ENCODE data around the gene PCIF1. TPM values are rescaled to one million over a fixed set of nuclear protein-coding genes. Genes with fewer than 3 reads are reported as not detected.

The PCIF1 gene
- total RNA-seq, 2 experiments from 2014 or later = 24.0 to 27.4 TPM

DNA sequence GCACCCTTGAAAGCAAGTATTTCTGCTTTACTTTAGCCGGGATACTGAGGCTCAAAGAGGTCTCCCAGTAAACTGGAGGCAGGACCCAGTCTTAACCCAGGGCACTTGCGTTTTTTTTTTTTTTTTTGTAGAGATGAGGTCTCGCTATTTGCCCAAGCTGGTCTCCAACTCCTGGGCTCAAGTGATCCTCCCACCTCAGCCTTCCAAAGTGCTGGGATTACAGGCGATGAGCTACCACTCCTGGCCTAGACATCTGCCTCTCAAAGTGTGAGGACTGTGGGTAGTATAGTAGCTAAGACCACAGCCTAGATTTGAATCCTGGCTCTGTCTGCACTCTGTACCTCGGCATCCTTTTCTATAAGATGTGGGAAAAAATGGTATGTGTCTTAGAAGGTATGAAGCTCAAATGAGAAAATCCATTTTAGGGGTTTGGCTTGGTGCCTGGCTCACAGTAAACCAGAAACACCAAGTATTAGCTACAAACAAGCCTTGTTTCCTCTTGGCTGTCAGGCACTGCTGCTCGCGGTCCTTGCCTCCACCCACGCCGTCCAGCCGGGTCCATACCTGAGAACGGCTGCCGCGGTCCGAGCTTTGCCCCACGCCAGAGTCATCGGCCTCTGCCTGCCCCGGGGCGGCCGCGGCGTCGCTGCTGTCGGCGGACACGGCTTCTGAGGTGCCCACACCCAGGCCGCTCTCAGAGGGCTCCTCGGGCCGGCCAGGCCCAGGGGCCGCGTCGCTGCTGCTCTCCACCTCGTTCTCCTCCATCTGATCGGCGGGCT is 36.4 kb downstream of the PCIF1 start:
- Mint-ChIP-seq H3K9me3 (ENCODE audit: low read depth) (no peaks in the 10 kb centered on the region), H3K4me3 (peak overlapping the region; percentile 94), H3K27ac (peak overlapping the region; percentile 98), H3K36me3 (ENCODE audit: low read depth) (peaks cover 25% of the 10 kb centered on the region), H3K27me3 (no peaks in the 10 kb centered on the region), H3K4me1 (peaks cover 16% of the 10 kb centered on the region)
- intact Hi-C loops (cut with DNase I, micrococcal nuclease) = loop anchor here (1.0 to 10.0 kb wide), 6 partner anchors 41 to 1006 kb away; partner anchors contain the start of genes CTSA (in 1 of the 2), DNTTIP1 (in 1 of the 2), NEURL2 (in 1 of the 2) and PIGT (in 1 of the 2)
- ChIA-PET CTCF (interaction anchor here (0.6 to 4.6 kb wide), 26 partner anchors 8 to 677 kb away, joined by 3 to 42 read pairs (median 4); partner anchors contain the start of gene PCIF1), POLR2A (interaction anchor here (0.6 to 5.1 kb wide), 9 partner anchors 10 to 179 kb away, joined by 3 to 45 read pairs (median 4); partner anchors contain the start of genes DNTTIP1, PCIF1 and WFDC3)
- ATAC-seq = no peak
- DNase-seq = peak; percentile 60

- CTCF ChIA-PET = interaction anchor here (0.6 to 4.6 kb wide), 12 partner anchors 13 to 678 kb away, joined by 3 to 42 read pairs (median 4); partner anchors contain the start of gene PCIF1
- Mint-ChIP-seq H3K27me3 (no peaks in the 10 kb centered on the region), H3K4me1 (peaks cover 15% of the 10 kb centered on the region), H3K27ac (peak overlapping the region; percentile 98), H3K36me3 (ENCODE audit: low read depth) (peaks cover 24% of the 10 kb centered on the region), H3K4me3 (peak overlapping the region; percentile 94), H3K9me3 (ENCODE audit: low read depth) (no peaks in the 10 kb centered on the region)
- POLR2A ChIA-PET = interaction anchor here (0.6 to 5.1 kb wide), 7 partner anchors 11 to 180 kb away, joined by 3 to 45 read pairs (median 3); partner anchors contain the start of genes ACOT8, DNTTIP1, PCIF1 and WFDC3
- intact Hi-C loops (cut with DNase I, micrococcal nuclease) = loop anchor here (1.0 to 10.0 kb wide), 6 partner anchors 41 to 1007 kb away; partner anchors contain the start of genes CTSA (in 1 of the 2), DNTTIP1 (in 1 of the 2), NEURL2 (in 1 of the 2) and PIGT (in 1 of the 2)
- ATAC-seq = peak; percentile 7
- DNase-seq = no peak
Measured at GRCh38 chr20:45971425-45971674, 36.9 kb downstream of the PCIF1 start.

GRCh38 chr20:45971675-45972499 is 37.4 kb downstream of the PCIF1 start, which contains the start of gene ZNF335:
ZNF335 (minus strand) TSS chr20:45972203; CDS start chr20:45971410, 793 bp downstream.
- peaks cover 22% of the 10 kb centered on the region for H3K36me3 Mint-ChIP-seq (ENCODE audit: low read depth)
- H3K4me1 Mint-ChIP-seq = peaks cover 15% of the 10 kb centered on the region
- H3K27ac Mint-ChIP-seq = peak within 1 kb of the TSS; percentile 98
- peak within 1 kb of the TSS; percentile 94 for H3K4me3 Mint-ChIP-seq
- H3K27me3 Mint-ChIP-seq = no peaks in the 10 kb centered on the region
- intact Hi-C loops (cut with DNase I, micrococcal nuclease) = loop anchor here (1.0 to 10.0 kb wide), 20 partner anchors 37 to 1761 kb away; partner anchors contain the start of genes ACOT8 (in 2 of the 2), CTSA (in 2 of the 2), ELMO2 (in 2 of the 2) and NEURL2 (in 2 of the 2)
- H3K9me3 Mint-ChIP-seq (ENCODE audit: low read depth) = no peaks in the 10 kb centered on the region
- DNase-seq (peak; percentile 96), ATAC-seq (peak; percentile 88)
- ChIA-PET CTCF (interaction anchor here (0.6 to 4.6 kb wide), 13 partner anchors 14 to 678 kb away, joined by 3 to 42 read pairs (median 3); partner anchors contain the start of gene PCIF1), POLR2A (interaction anchor here (0.6 to 5.1 kb wide), 8 partner anchors 11 to 203 kb away, joined by 3 to 45 read pairs (median 3); partner anchors contain the start of genes ACOT8, DNTTIP1, PCIF1 and WFDC3)

GRCh38 chr20:45972500-45973183 is 38.2 kb downstream of the PCIF1 start:
- ATAC-seq = no peak
- Mint-ChIP-seq H3K4me3 (peak overlapping the region; percentile 94), H3K9me3 (ENCODE audit: low read depth) (no peaks in the 10 kb centered on the region), H3K4me1 (peaks cover 15% of the 10 kb centered on the region), H3K27me3 (peaks cover 1% of the 10 kb centered on the region), H3K36me3 (ENCODE audit: low read depth) (peaks cover 16% of the 10 kb centered on the region), H3K27ac (peak overlapping the region; percentile 98)
- POLR2A ChIA-PET = interaction anchor here (5.1 kb wide), 1 partner anchor 38 kb away, joined by 45 read pairs; the partner anchor contains the start of gene PCIF1
- DNase-seq = no peak
- CTCF ChIA-PET = interaction anchor here (0.7 to 4.6 kb wide), 8 partner anchors 10 to 173 kb away, joined by 3 to 42 read pairs (median 3); partner anchors contain the start of gene PCIF1
- intact Hi-C loops (cut with DNase I, micrococcal nuclease) = loop anchor here (1.0 to 10.0 kb wide), 17 partner anchors 37 to 1762 kb away; partner anchors contain the start of genes ACOT8 (in 2 of the 2), ELMO2 (in 2 of the 2), ZSWIM3 (in 2 of the 2) and CTSA (in 1 of the 2)

- intact Hi-C loops (cut with DNase I, micrococcal nuclease) = loop anchor here in 1 of 2 experiments (5.0 to 10.0 kb wide), 3 partner anchors 37 to 1010 kb away; partner anchors contain the start of genes PIGT, STK4 and TOMM34
- CTCF ChIA-PET = interaction anchor here (0.8 to 3.9 kb wide), 2 partner anchors 11 to 38 kb away, joined by 3 to 25 read pairs; no protein-coding TSS in a partner anchor
- Mint-ChIP-seq H3K27ac (no peak overlapping the region), H3K9me3 (ENCODE audit: low read depth) (no peaks in the 10 kb centered on the region), H3K27me3 (peaks cover 3% of the 10 kb centered on the region), H3K4me1 (peaks cover 9% of the 10 kb centered on the region), H3K4me3 (no peak overlapping the region), H3K36me3 (ENCODE audit: low read depth) (peaks cover 9% of the 10 kb centered on the region)
- POLR2A ChIA-PET = interaction anchor here (0.6 kb wide), 1 partner anchor 398 kb away, joined by 4 read pairs; no protein-coding TSS in a partner anchor
- no peak for DNase-seq
- no peak for ATAC-seq
Measured at GRCh38 chr20:45974896-45975565, 40.5 kb downstream of the PCIF1 start.

DNA sequence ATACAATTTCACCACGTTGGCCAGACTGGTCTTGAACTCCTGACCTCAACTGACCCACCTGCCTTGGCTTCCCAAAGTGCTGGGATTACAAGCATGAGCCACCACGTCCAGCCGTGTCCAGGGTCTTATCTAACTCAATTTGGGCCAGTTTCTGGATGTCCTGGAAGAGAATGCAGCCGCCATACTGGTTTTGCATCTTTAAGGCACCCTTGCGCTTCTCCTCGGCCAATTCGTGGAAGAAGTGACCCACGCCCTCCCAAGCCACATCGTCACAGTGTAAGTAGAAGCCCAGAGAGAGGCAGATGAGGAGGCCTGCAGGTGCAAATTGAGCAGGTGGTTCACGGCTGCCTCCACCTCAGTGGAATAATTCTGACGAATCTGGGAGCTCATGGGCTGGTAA is 41.2 kb downstream of the PCIF1 start:
- no peaks in the 10 kb centered on the region for H3K9me3 Mint-ChIP-seq (ENCODE audit: low read depth)
- ChIA-PET POLR2A (interaction anchor here (0.6 kb wide), 1 partner anchor 12 kb away, joined by 3 read pairs; no protein-coding TSS in a partner anchor), CTCF (interaction anchor here (3.9 kb wide), 1 partner anchor 11 kb away, joined by 25 read pairs; no protein-coding TSS in a partner anchor)
- no peak overlapping the region for H3K27ac Mint-ChIP-seq
- ATAC-seq = no peak
- no peak overlapping the region for H3K4me3 Mint-ChIP-seq
- H3K27me3 Mint-ChIP-seq = peaks cover 3% of the 10 kb centered on the region
- peaks cover 4% of the 10 kb centered on the region for H3K4me1 Mint-ChIP-seq
- H3K36me3 Mint-ChIP-seq (ENCODE audit: low read depth) = peaks cover 4% of the 10 kb centered on the region
- intact Hi-C loops (cut with DNase I, micrococcal nuclease) = loop anchor here in 1 of 2 experiments (10.0 kb wide), 1 partner anchor 1011 kb away; the partner anchor contains the start of genes STK4 and TOMM34
- no peak for DNase-seq

GRCh38 chr20:45976086-45976485 is 41.6 kb downstream of the PCIF1 start:
- CTCF ChIA-PET = interaction anchor here (1.0 to 3.9 kb wide), 3 partner anchors 10 to 47 kb away, joined by 3 to 25 read pairs (median 5); no protein-coding TSS in a partner anchor
- H3K4me1 Mint-ChIP-seq = peaks cover 4% of the 10 kb centered on the region
- ATAC-seq (no peak), DNase-seq (no peak)
- intact Hi-C loops (cut with DNase I, micrococcal nuclease) = loop anchor here in 1 of 2 experiments (10.0 kb wide), 1 partner anchor 1011 kb away; the partner anchor contains the start of genes STK4 and TOMM34
- no peaks in the 10 kb centered on the region for H3K9me3 Mint-ChIP-seq (ENCODE audit: low read depth)
- no peak overlapping the region for H3K27ac Mint-ChIP-seq
- peaks cover 3% of the 10 kb centered on the region for H3K27me3 Mint-ChIP-seq
- H3K36me3 Mint-ChIP-seq (ENCODE audit: low read depth) = peaks cover 2% of the 10 kb centered on the region
- POLR2A ChIA-PET = interaction anchor here (0.6 kb wide), 1 partner anchor 11 kb away, joined by 3 read pairs; no protein-coding TSS in a partner anchor
- H3K4me3 Mint-ChIP-seq = no peak overlapping the region

GRCh38 chr20:45981261-45981660 is 46.8 kb downstream of the PCIF1 start:
- Mint-ChIP-seq H3K4me3 (no peak overlapping the region), H3K27ac (no peak overlapping the region), H3K9me3 (ENCODE audit: low read depth) (no peaks in the 10 kb centered on the region), H3K36me3 (ENCODE audit: low read depth) (no peaks in the 10 kb centered on the region), H3K27me3 (peaks cover 3% of the 10 kb centered on the region), H3K4me1 (no peaks in the 10 kb centered on the region)
- POLR2A ChIA-PET = no interaction called here
- no peak for DNase-seq
- CTCF ChIA-PET = interaction anchor here (0.9 kb wide), 1 partner anchor 367 kb away, joined by 3 read pairs; no protein-coding TSS in a partner anchor
- no peak for ATAC-seq
- intact Hi-C loops (cut with DNase I, micrococcal nuclease) = no loop called here

GRCh38 chr20:45983279-45983743 is 48.8 kb downstream of the PCIF1 start:
- Mint-ChIP-seq H3K9me3 (ENCODE audit: low read depth) (no peaks in the 10 kb centered on the region), H3K27me3 (no peaks in the 10 kb centered on the region), H3K4me1 (no peaks in the 10 kb centered on the region), H3K4me3 (no peak overlapping the region), H3K27ac (no peak overlapping the region), H3K36me3 (ENCODE audit: low read depth) (no peaks in the 10 kb centered on the region)
- ChIA-PET CTCF (interaction anchor here (0.6 to 2.2 kb wide), 9 partner anchors 7 to 185 kb away, joined by 3 to 6 read pairs (median 4); no protein-coding TSS in a partner anchor), POLR2A (no interaction called here)
- intact Hi-C loops (cut with DNase I, micrococcal nuclease) = no loop called here
- ATAC-seq (no peak), DNase-seq (no peak)
